Transverse colon (tissue), 4 donors: ENCODE results near the gene ATP4B. TPM values are rescaled to one million over a fixed set of nuclear protein-coding genes. Genes with fewer than 3 reads are reported as not detected.

Experiments
- DNase-seq: peaks from one replicate; pipeline ENCODE4 v3.0.0-alpha.2; 2019
- H3K27ac ChIP-seq, 4 donors: fragments of 200-600 bp; sonication (generic); 2 replicates each; pipeline ENCODE4 v1.5.1; 2016 to 2018; ENCODE audit warnings: inconsistent platforms in 4 of 4
- H3K27me3 ChIP-seq: fragments of 200-600 bp; sonication (generic); 2 replicates; pipeline ENCODE4 v1.5.1; 2017; ENCODE audit warnings: inconsistent platforms
- H3K36me3 ChIP-seq, 4 donors: fragments of 200-600 bp; sonication (generic); 2 replicates each; pipeline ENCODE4 v1.5.1; 2017 to 2019; ENCODE audit warnings: inconsistent platforms in 4 of 4
- H3K4me1 ChIP-seq, 4 donors: fragments of 200-600 bp; sonication (generic); 2 replicates each; pipeline ENCODE4 v1.5.1; 2017 to 2020; ENCODE audit warnings: inconsistent platforms in 4 of 4
- H3K4me3 ChIP-seq, 4 donors: fragments of 200-600 bp; sonication (generic); 1 replicate in 1 of 4; 2 replicates in 3 of 4; pipeline versions ENCODE4 v1.5.1 to v1.6.1; 2017 to 2019; ENCODE audit warnings: inconsistent platforms in 4 of 4
- H3K9me3 ChIP-seq, 2 donors: fragments of 200-600 bp; sonication (generic); 2 replicates each; pipeline ENCODE4 v1.5.1; 2017 to 2019; ENCODE audit warnings: inconsistent platforms in 2 of 2
- EP300 ChIP-seq: sonication (generic); formaldehyde crosslinking; IDR thresholded peaks from one replicate; pipeline ENCODE4 v1.6.1; 2017; ENCODE audit warnings: antibody characterized with exemption, low read depth
- POLR2A ChIP-seq: fragments of 450-650 bp; IDR thresholded peaks from one replicate; pipeline ENCODE4 v1.6.1; 2016; ENCODE audit warnings: antibody characterized with exemption, mild to moderate bottlenecking, moderate library complexity
- POLR2AphosphoS5 ChIP-seq, 3 donors: sonication (generic); formaldehyde crosslinking; IDR thresholded peaks; one replicate each; pipeline ENCODE4 v1.6.1; 2016; ENCODE audit warnings: antibody characterized with exemption in 3 of 3
- WGBS, 2 donors: methylation state at CpG; one replicate each; pipeline ENCODE4 v1.1.5; 2018; ENCODE audit warnings: low coverage in 1 of 2; 5-methylcytosine and 5-hydroxymethylcytosine counted together
- in situ Hi-C, 4 donors: fragments of 200-750 bp; cut with MboI; loops; one replicate each; pipeline versions ENCODE4 v1.15.0 to v1.15.1; 2017; ENCODE audit warnings: low sequenced_read_pairs in 3 of 4, low pct_ligation_motif_present in 1 of 4, low pct_unique_long_range_greater_than_20kb in 1 of 4
- intact Hi-C: fragments of 100-400 bp; cut with DNase I; formaldehyde crosslinking; loops from one replicate; pipeline ENCODE4 v1.15.1; 2023; ENCODE audit warnings: low total_unique reads
- total RNA-seq, 4 donors: library from RNA; depleted of rRNA; stranded (reverse); fragments of >200 nt; gene quantifications; one replicate each; pipeline ENCODE4 v1.1.0, GENCODE V29; 2016
- TF ChIP-seq, protein P1 (sequence below), 5 experiments: fragments of 200-600 bp in 3 of 5; fragments of 450-650 bp in 2 of 5; sonication (generic) in 3 of 5; IDR thresholded peaks; 1 replicate in 2 of 5; 2 replicates in 3 of 5; pipeline ENCODE4 v1.5.1; 2016 to 2017; ENCODE audit warnings: antibody characterized with exemption in 5 of 5, inconsistent platforms in 3 of 5, mild to moderate bottlenecking in 2 of 5, moderate library complexity in 1 of 5

The ATP4B gene
- total RNA-seq, 4 donors from 2014 or later, result not detected

DNA sequence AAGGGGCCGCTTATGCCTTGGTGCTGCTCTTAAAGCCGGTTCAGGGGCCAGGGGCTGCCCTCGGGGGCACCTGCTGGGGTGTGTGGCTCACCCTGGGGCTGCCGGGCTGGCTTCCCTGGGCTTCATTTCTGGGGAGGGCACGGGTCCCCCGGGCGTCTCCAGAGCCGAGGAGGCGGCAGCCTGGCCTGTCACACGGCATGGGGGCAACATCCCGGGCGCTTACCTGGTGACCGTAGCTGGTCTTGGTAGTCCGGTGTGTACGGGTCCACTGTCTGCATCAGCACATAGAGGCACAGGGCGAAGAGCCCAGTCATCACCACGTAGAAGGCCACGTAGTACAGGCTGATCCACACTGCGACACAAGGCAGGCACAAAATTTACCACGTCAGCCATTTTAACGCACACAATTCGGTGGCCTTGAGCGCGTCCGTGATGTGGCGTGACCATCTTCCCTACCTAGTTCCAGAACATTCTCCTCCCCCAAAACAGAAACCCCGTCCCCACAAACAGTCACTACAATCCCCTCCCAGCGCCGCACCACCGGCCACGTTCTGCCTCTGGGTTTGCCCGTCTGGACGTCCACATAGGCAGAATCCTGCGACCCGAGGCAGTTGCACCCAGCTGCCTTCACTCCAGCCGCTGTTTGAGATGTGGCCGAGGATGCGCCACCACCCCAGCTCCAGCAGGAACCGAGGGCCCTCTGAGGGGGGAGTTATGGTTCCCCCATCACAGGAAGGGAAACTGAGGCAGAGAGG, 3.2 kb downstream of the ATP4B start:
- no peaks in the 10 kb centered on the region for H3K9me3 ChIP-seq
- H3K4me3 ChIP-seq, result no peak overlapping the region
- no peaks in the 10 kb centered on the region for H3K36me3 ChIP-seq
- no peaks in the 10 kb centered on the region for H3K27me3 ChIP-seq
- TF ChIP-seq POLR2A (no peak), EP300 (no peak), POLR2AphosphoS5 (IDR thresholded peaks at IDR 0.05) (no peak)
- TF ChIP-seq, protein P1, sequence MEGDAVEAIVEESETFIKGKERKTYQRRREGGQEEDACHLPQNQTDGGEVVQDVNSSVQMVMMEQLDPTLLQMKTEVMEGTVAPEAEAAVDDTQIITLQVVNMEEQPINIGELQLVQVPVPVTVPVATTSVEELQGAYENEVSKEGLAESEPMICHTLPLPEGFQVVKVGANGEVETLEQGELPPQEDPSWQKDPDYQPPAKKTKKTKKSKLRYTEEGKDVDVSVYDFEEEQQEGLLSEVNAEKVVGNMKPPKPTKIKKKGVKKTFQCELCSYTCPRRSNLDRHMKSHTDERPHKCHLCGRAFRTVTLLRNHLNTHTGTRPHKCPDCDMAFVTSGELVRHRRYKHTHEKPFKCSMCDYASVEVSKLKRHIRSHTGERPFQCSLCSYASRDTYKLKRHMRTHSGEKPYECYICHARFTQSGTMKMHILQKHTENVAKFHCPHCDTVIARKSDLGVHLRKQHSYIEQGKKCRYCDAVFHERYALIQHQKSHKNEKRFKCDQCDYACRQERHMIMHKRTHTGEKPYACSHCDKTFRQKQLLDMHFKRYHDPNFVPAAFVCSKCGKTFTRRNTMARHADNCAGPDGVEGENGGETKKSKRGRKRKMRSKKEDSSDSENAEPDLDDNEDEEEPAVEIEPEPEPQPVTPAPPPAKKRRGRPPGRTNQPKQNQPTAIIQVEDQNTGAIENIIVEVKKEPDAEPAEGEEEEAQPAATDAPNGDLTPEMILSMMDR (IDR thresholded peaks at IDR 0.05), result no peak
- WGBS, 2 donors, result 0 to 88% methylated on average over 1 to 39 of the region's 39 CpGs
- in situ Hi-C loops (no loop called here), intact Hi-C loops (no loop called here)
- peak; percentile 3 for DNase-seq
- H3K4me1 ChIP-seq, result peaks cover 0 to 3% (median 0%) of the 10 kb centered on the region in 4 donors
- H3K27ac ChIP-seq, result no peak overlapping the region

DNA sequence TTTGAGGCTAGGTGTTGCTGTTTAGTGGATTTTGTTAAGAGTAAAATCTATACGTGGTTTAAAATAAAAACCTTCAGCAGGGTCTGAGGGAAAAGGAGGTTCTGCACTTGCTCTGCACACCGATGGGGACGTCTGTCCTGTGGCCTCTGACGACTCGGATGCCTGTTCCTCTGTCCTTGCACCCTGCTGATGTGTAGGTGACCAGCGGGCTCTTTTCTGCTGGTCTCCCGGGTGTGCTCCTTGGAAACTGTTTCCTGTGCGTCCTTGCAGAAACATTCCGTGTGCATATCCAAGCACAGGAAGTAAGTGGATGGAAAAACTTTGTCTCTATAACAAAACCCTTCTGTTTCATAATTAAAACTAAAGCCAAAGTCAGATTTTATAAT, 3.8 kb downstream of the ATP4B start:
- no peak for DNase-seq
- H3K36me3 ChIP-seq, result no peaks in the 10 kb centered on the region
- in situ Hi-C loops (no loop called here), intact Hi-C loops (no loop called here)
- 67 to 85% methylated on average over 2 to 9 of the region's 9 CpGs for WGBS, 2 donors
- H3K27ac ChIP-seq, result no peak overlapping the region
- no peak overlapping the region for H3K4me3 ChIP-seq
- TF ChIP-seq, protein P1 (IDR thresholded peaks at IDR 0.05), result no peak
- TF ChIP-seq EP300 (no peak), POLR2AphosphoS5 (IDR thresholded peaks at IDR 0.05) (no peak), POLR2A (no peak)
- no peaks in the 10 kb centered on the region for H3K9me3 ChIP-seq
- peaks cover 0 to 3% (median 0%) of the 10 kb centered on the region in 4 donors for H3K4me1 ChIP-seq
- no peaks in the 10 kb centered on the region for H3K27me3 ChIP-seq

- Histone ChIP-seq H3K27me3 (no peaks in the 10 kb centered on the region), H3K27ac (no peak overlapping the region), H3K4me1 (peaks cover 0 to 3% (median 0%) of the 10 kb centered on the region in 4 donors), H3K36me3 (no peaks in the 10 kb centered on the region), H3K9me3 (no peaks in the 10 kb centered on the region), H3K4me3 (no peak overlapping the region)
- 57 to 86% methylated on average over 10 to 24 of the region's 24 CpGs for WGBS, 2 donors
- no peak for TF ChIP-seq POLR2A
- TF ChIP-seq POLR2AphosphoS5 (IDR thresholded peaks at IDR 0.05), result no peak
- TF ChIP-seq, protein P1 (IDR thresholded peaks at IDR 0.05), result no peak
- TF ChIP-seq EP300, result no peak
- in situ Hi-C loops, result no loop called here
- peak; percentile 3 for DNase-seq
- intact Hi-C loops, result no loop called here
Observed at GRCh38 chr13:113653264-113654174, 4.5 kb downstream of the ATP4B start.
